NB4 (cell line): ENCODE results near the gene PITX1.

Experiments
- CTCF ChIP-seq: IDR thresholded peaks from one replicate; pipeline ENCODE4 v1.5.1; 2012; ENCODE audit warnings: low read depth, low read length
- MAX ChIP-seq: IDR thresholded peaks from 2 replicates; pipeline ENCODE4 v1.6.1; 2011; ENCODE audit warnings: low read depth, low read length
- POLR2A ChIP-seq: IDR thresholded peaks from 2 replicates; pipeline ENCODE4 v1.6.1; 2011; ENCODE audit warnings: mild to moderate bottlenecking; ENCODE audit not compliant: insufficient read length; ENCODE audit errors: extremely low read depth

DNA sequence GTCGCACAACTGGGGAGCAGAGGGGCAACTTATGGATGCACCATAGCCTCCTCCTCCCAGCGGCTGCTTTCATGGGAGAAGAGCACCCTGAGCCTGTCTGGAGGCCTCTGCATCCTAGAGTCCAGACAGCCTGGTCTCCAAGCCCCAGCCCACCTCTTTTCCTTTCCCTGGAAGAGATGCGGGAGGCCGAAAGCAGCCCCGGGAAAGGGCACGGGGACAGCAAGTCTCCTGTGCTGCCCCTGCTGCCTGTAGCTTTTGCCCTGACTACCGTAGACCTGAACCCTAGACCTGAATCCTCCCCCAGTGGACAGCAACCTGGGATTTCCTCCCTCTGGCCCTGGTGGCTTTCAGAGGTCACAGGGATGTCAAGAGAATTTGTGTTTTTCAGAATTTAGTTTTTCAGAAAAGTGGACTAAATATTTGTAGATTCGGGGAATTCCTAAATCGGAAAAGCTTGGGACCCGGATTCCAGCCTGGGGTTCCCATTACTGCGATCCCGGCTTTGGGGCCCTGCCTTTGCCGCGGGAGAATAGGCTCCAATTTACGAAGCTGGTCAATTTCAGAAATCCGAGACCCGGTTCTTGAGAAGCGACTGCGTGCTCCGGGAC, 4.3 kb upstream of the PITX1 start:
- TF ChIP-seq POLR2A (no peak), CTCF (no peak), MAX (no peak)
